Activated B cell treated with CpG ODN at 0.5 μM for 24 hours (primary cell): ENCODE measurements around the gene EPB41L4A. TPM values are rescaled to one million over a fixed set of nuclear protein-coding genes. Genes with fewer than 3 reads are reported as not detected.
"Not testable (repeated sequence)": the region's sequence is repeated elsewhere in the genome, so short reads cannot be mapped to it uniquely, and the experiment has no call there.

Experiments used
- ATAC-seq: fragments of 200-7000 bp; cut with Tn5 transposase; one replicate; pipeline ENCODE4 v1.10.0; 2021; ENCODE audit warnings: low read depth, mild to moderate bottlenecking, moderate library complexity
- CTCF ChIA-PET: fragments of 350-600 bp; sonication (Branson Sonifier 250); formaldehyde crosslinking; loops from one replicate; lab custom pipeline; 2021; ENCODE audit warnings: antibody characterized with exemption; lab: Charles Lee
- POLR2A ChIA-PET: fragments of 350-600 bp; sonication (Branson Sonifier 250); formaldehyde crosslinking; loops from one replicate; lab custom pipeline; 2021; ENCODE audit warnings: antibody characterized with exemption; lab: Charles Lee
- DNase-seq: peaks from one replicate; pipeline ENCODE4 v3.0.0; 2022
- H3K27ac Mint-ChIP-seq: one replicate; pipeline ENCODE4 v1.8.0; 2020; ENCODE audit warnings: mixed read lengths
- H3K27me3 Mint-ChIP-seq: one replicate; pipeline ENCODE4 v1.8.0; 2021; ENCODE audit warnings: mixed read lengths
- H3K36me3 Mint-ChIP-seq: one replicate; pipeline ENCODE4 v1.8.0; 2021; ENCODE audit warnings: low read depth, mixed read lengths
- H3K4me1 Mint-ChIP-seq: one replicate; pipeline ENCODE4 v1.8.0; 2021; ENCODE audit warnings: mixed read lengths
- H3K4me3 Mint-ChIP-seq: one replicate; pipeline ENCODE4 v1.8.0; 2020; ENCODE audit warnings: mild to moderate bottlenecking, mixed read lengths
- H3K9me3 Mint-ChIP-seq: one replicate; pipeline ENCODE4 v1.8.0; 2020; ENCODE audit warnings: mixed read lengths
- intact Hi-C: fragments of 100-400 bp; cut with micrococcal nuclease; formaldehyde crosslinking; loops from one replicate; pipeline ENCODE4 v1.15.1; 2024
- total RNA-seq: library from RNA; stranded (reverse); gene quantifications from 2 replicates; pipeline ENCODE4 v1.2.3, GENCODE V29; 2022
- TF ChIP-seq, protein P1 (sequence below): fragments of 200-600 bp; IDR thresholded peaks from one replicate; pipeline ENCODE4 v1.8.0; 2022; ENCODE audit warnings: antibody characterized with exemption, mild to moderate bottlenecking

EPB41L4A gene
- total RNA-seq, 1 donor from 2014 or later = 7.1 TPM

GRCh38 chr5:112440031-112440430 lies 21.0 kb upstream of the EPB41L4A start:
- POLR2A ChIA-PET = no interaction called here
- DNase-seq = no peak

DNA sequence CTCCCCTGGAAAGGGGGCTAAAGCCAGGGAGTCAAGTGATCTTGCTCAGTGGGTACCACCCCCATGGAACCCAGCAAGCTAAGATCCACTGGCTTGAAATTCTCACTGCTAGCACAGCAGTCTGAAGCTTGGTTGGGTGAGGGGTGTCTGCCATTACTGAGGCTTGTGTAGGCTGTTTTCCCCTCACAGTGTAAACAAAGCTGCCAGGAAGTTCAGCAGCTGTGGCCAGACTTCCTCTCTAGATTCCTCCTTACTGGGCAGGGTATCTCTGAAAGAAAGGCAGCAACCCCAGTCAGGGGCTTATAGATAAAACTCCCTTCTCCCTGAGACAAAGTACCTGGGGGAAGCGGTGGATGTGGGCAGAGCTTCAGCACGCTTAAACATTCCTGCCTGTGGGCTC lies 17.1 kb upstream of the EPB41L4A start:
- TF ChIP-seq, protein P1, sequence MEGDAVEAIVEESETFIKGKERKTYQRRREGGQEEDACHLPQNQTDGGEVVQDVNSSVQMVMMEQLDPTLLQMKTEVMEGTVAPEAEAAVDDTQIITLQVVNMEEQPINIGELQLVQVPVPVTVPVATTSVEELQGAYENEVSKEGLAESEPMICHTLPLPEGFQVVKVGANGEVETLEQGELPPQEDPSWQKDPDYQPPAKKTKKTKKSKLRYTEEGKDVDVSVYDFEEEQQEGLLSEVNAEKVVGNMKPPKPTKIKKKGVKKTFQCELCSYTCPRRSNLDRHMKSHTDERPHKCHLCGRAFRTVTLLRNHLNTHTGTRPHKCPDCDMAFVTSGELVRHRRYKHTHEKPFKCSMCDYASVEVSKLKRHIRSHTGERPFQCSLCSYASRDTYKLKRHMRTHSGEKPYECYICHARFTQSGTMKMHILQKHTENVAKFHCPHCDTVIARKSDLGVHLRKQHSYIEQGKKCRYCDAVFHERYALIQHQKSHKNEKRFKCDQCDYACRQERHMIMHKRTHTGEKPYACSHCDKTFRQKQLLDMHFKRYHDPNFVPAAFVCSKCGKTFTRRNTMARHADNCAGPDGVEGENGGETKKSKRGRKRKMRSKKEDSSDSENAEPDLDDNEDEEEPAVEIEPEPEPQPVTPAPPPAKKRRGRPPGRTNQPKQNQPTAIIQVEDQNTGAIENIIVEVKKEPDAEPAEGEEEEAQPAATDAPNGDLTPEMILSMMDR = no peak
- intact Hi-C loops = no loop called here
- peaks cover 7% of the 10 kb centered on the region for H3K36me3 Mint-ChIP-seq
- no peak overlapping the region for H3K27ac Mint-ChIP-seq
- ChIA-PET CTCF (no interaction called here), POLR2A (no interaction called here)
- H3K9me3 Mint-ChIP-seq = peaks cover 11% of the 10 kb centered on the region
- no peak for ATAC-seq
- H3K4me3 Mint-ChIP-seq = no peak overlapping the region
- no peak for DNase-seq
- peaks cover 17% of the 10 kb centered on the region for H3K4me1 Mint-ChIP-seq
- peaks cover 17% of the 10 kb centered on the region for H3K27me3 Mint-ChIP-seq

More at GRCh38 chr5:112440031-112440430, 21.0 kb upstream of the EPB41L4A start:
- Mint-ChIP-seq H3K27ac (no peak overlapping the region), H3K4me1 (peaks cover 19% of the 10 kb centered on the region), H3K36me3 (peaks cover 7% of the 10 kb centered on the region), H3K4me3 (no peak overlapping the region), H3K9me3 (peaks cover 11% of the 10 kb centered on the region), H3K27me3 (peaks cover 6% of the 10 kb centered on the region)
- no peak for ATAC-seq
- intact Hi-C loops = no loop called here
- TF ChIP-seq, protein P1 = no peak
- CTCF ChIA-PET = no interaction called here

GRCh38 chr5:112434641-112435040 lies 15.6 kb upstream of the EPB41L4A start:
- peaks cover 12% of the 10 kb centered on the region for H3K4me1 Mint-ChIP-seq
- DNase-seq (no peak), ATAC-seq (no peak)
- H3K36me3 Mint-ChIP-seq = peaks cover 7% of the 10 kb centered on the region
- POLR2A ChIA-PET = no interaction called here
- CTCF ChIA-PET = no interaction called here
- no peak overlapping the region for H3K4me3 Mint-ChIP-seq
- H3K27me3 Mint-ChIP-seq = peaks cover 19% of the 10 kb centered on the region
- H3K9me3 Mint-ChIP-seq = peaks cover 6% of the 10 kb centered on the region
- TF ChIP-seq, protein P1 = no peak
- no peak overlapping the region for H3K27ac Mint-ChIP-seq
- intact Hi-C loops = no loop called here

- H3K27ac Mint-ChIP-seq, DNase-seq, H3K4me1 Mint-ChIP-seq, H3K4me3 Mint-ChIP-seq, ATAC-seq, intact Hi-C loops, CTCF ChIA-PET, H3K36me3 Mint-ChIP-seq, POLR2A ChIA-PET, H3K27me3 Mint-ChIP-seq, H3K9me3 Mint-ChIP-seq: not testable (repeated sequence)
Measured at GRCh38 chr5:112426202-112426601, 7.1 kb upstream of the EPB41L4A start.

- TF ChIP-seq, protein P1 = no peak
- CTCF ChIA-PET = interaction anchor here (0.5 to 4.6 kb wide), 32 partner anchors 9 to 336 kb away, joined by 3 to 94 read pairs (median 4); no protein-coding TSS in a partner anchor
- Mint-ChIP-seq H3K4me1 (peaks cover 11% of the 10 kb centered on the region), H3K27me3 (peaks cover 14% of the 10 kb centered on the region), H3K27ac (no peak overlapping the region), H3K4me3 (peak overlapping the region; percentile 86), H3K36me3 (peaks cover 3% of the 10 kb centered on the region), H3K9me3 (peaks cover 2% of the 10 kb centered on the region)
- POLR2A ChIA-PET = interaction anchor here (0.6 to 1.6 kb wide), 7 partner anchors 104 to 334 kb away, joined by 3 to 9 read pairs (median 5); no protein-coding TSS in a partner anchor
- DNase-seq (peak; percentile 68), ATAC-seq (peak; percentile 84)
- intact Hi-C loops = loop anchor here (1.0 to 5.0 kb wide), 7 partner anchors 182 to 908 kb away; partner anchors contain the start of gene STARD4
Measured at GRCh38 chr5:112419986-112420864, 1.1 kb upstream of the EPB41L4A start.
